Parathyroid adenoma (tissue), 2 donors: ENCODE measurements around the gene LANCL3.
"Not testable (repeated sequence)": the region's sequence is repeated elsewhere in the genome, so short reads cannot be mapped to it uniquely, and the experiment has no call there.

Experiments used
- H2AFZ ChIP-seq: fragments of 300-600 bp; sonication (generic); one replicate; pipeline ENCODE4 v1.7.0; 2017; ENCODE audit warnings: antibody characterized with exemption, mild to moderate bottlenecking
- H3K27ac ChIP-seq: fragments of 300-600 bp; sonication (generic); one replicate; pipeline ENCODE4 v1.7.0; 2017
- H3K27me3 ChIP-seq: fragments of 300-600 bp; sonication (generic); one replicate; pipeline ENCODE4 v1.7.0; 2017; ENCODE audit warnings: low read length; ENCODE audit not compliant: control insufficient read depth, insufficient read depth
- H3K36me3 ChIP-seq: fragments of 300-600 bp; sonication (generic); one replicate; pipeline ENCODE4 v1.7.0; 2017; ENCODE audit warnings: low read length; ENCODE audit not compliant: control insufficient read depth, insufficient read depth
- H3K4me1 ChIP-seq: fragments of 300-600 bp; sonication (generic); one replicate; pipeline ENCODE4 v1.7.0; 2017; ENCODE audit warnings: control low read depth
- H3K4me2 ChIP-seq: fragments of 300-600 bp; sonication (generic); one replicate; pipeline ENCODE4 v1.7.0; 2017; ENCODE audit warnings: low read length
- H3K4me3 ChIP-seq: fragments of 300-600 bp; sonication (generic); one replicate; pipeline ENCODE4 v1.7.0; 2017; ENCODE audit warnings: low read depth, low read length
- H3K79me2 ChIP-seq: fragments of 300-600 bp; sonication (generic); one replicate; pipeline ENCODE4 v1.7.0; 2017; ENCODE audit warnings: control low read depth
- H3K9ac ChIP-seq: fragments of 300-600 bp; sonication (generic); one replicate; pipeline ENCODE4 v1.7.0; 2017; ENCODE audit warnings: mild to moderate bottlenecking
- H3K9me3 ChIP-seq: fragments of 300-600 bp; sonication (generic); one replicate; pipeline ENCODE4 v1.7.0; 2017; ENCODE audit warnings: low read length; ENCODE audit not compliant: control insufficient read depth
- TF ChIP-seq, protein P1 (sequence below): fragments of 300-600 bp; sonication (generic); IDR thresholded peaks from one replicate; pipeline ENCODE4 v1.7.0; 2017; ENCODE audit warnings: antibody characterized with exemption, mild to moderate bottlenecking
- donor health status: primary hyperparathyroidism.

LANCL3 gene

DNA sequence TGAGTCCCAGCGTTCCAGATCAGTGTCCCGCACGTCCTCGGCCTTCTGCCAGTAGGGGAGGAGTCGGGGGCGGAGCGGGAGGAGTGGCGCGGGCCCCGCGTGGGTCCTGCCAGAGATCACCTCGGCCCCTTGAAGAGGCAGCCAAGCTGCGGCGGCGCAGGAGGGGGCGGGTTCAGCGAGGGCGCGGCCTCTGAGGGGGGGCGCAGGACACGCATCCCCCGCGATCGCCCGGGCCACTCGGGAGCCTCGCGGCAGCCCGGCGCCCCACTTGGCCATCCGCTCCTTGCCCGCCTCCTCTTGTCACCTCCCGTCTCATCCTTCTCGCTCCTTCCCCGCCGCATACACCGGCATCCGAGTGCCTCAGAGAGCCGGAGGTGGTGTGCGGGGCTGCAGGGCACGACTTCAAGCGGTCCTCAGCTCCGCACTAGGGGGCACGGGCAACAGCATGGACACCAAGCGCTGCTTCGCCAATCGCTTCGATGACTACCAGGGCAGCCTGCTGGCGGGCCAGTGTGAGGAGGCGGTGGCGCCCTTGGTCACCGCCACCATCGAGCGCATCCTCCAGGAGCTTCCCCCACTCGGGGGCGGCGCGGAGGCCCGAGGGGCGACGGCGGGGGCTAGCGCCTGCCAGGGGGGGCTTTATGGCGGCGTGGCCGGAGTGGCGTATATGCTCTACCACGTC is at the start of gene LANCL3:
TSS of gene LANCL3 (plus strand) at position 236 of the 682 bp plus-strand sequence. CDS start at position 446, 210 bp downstream.
- not testable (repeated sequence) for H3K4me2 ChIP-seq, H3K4me1 ChIP-seq, H3K27me3 ChIP-seq, H3K9ac ChIP-seq, H3K27ac ChIP-seq, H3K9me3 ChIP-seq, H3K36me3 ChIP-seq, H3K4me3 ChIP-seq, H3K79me2 ChIP-seq
- peak within 1 kb of the TSS; percentile 28 for H2AFZ ChIP-seq

DNA sequence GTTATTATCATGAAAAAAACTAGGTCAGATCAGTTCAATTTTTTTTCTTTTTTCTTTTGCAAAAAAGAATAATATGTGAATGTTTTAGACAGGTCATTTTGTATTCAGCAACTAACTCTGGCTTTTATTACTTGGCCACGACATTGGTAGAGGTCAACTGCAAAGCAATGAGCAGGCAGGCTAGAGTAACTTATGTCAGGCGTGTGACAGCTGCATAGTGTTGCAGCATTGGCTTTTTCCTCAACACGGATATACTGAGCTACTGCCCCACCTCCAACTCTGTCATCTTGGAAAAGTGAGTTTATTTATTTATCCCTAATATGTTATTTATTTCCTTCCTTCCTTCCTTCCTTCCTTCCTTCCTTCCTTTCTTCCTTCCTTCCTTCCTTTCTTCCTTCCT is 47.8 kb upstream of the LANCL3 start:
- not testable (repeated sequence) for H3K4me3 ChIP-seq, H3K27me3 ChIP-seq, H3K79me2 ChIP-seq, H3K9me3 ChIP-seq, H3K27ac ChIP-seq, H3K9ac ChIP-seq, H3K4me1 ChIP-seq, H3K4me2 ChIP-seq, H2AFZ ChIP-seq, H3K36me3 ChIP-seq

DNA sequence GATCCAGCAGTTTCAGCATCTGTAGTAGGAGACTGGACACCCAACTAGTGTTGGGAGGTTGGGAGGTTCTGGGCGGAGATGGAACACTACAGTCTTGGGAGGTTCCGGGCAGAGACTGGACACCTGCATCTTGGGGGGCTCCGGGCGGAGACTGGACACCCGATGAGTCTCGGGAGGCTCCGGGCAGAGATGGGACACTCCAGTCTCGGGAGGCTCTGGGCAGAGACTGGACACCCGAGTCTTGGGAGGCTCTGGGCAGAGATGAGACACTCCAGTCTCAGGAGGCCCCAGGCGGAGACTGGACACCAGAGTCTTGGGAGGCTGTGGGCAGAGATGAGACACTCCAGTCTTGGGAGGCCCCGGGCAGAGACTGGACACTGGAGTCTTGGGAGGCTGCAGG is 29.5 kb upstream of the LANCL3 start:
- Histone ChIP-seq H3K36me3 (no peaks in the 10 kb centered on the region), H3K27me3 (no peaks in the 10 kb centered on the region), H3K27ac (no peak overlapping the region), H3K9ac (no peak overlapping the region), H2AFZ (no peak overlapping the region), H3K4me1 (no peaks in the 10 kb centered on the region), H3K9me3 (no peaks in the 10 kb centered on the region), H3K4me2 (no peak overlapping the region), H3K79me2 (no peaks in the 10 kb centered on the region), H3K4me3 (no peak overlapping the region)
- TF ChIP-seq, protein P1, sequence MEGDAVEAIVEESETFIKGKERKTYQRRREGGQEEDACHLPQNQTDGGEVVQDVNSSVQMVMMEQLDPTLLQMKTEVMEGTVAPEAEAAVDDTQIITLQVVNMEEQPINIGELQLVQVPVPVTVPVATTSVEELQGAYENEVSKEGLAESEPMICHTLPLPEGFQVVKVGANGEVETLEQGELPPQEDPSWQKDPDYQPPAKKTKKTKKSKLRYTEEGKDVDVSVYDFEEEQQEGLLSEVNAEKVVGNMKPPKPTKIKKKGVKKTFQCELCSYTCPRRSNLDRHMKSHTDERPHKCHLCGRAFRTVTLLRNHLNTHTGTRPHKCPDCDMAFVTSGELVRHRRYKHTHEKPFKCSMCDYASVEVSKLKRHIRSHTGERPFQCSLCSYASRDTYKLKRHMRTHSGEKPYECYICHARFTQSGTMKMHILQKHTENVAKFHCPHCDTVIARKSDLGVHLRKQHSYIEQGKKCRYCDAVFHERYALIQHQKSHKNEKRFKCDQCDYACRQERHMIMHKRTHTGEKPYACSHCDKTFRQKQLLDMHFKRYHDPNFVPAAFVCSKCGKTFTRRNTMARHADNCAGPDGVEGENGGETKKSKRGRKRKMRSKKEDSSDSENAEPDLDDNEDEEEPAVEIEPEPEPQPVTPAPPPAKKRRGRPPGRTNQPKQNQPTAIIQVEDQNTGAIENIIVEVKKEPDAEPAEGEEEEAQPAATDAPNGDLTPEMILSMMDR = no peak

DNA sequence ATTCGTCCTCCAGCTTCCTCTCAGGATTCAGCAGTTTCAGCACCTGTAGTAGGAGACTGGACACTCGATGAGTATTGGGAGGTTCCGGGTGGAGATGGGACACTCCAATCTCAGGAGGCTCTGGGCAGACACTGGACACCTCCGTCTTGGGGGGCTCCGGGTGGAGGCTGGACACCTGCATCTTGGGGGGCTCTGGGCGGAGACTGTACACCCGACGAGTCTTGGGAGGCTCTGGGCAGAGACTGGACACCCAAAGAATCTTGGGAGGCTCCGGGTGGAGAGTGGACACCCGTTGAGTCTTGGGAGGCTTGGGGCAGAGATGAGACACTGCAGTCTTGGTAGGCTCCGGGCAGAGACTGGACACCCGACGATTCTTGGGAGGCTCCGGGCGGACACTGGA is 28.7 kb upstream of the LANCL3 start:
- H3K9me3 ChIP-seq = no peaks in the 10 kb centered on the region
- H3K4me2 ChIP-seq = no peak overlapping the region
- H3K27me3 ChIP-seq = no peaks in the 10 kb centered on the region
- no peak overlapping the region for H3K9ac ChIP-seq
- H3K79me2 ChIP-seq = no peaks in the 10 kb centered on the region
- TF ChIP-seq, protein P1 = no peak
- no peak overlapping the region for H3K4me3 ChIP-seq
- H3K36me3 ChIP-seq = no peaks in the 10 kb centered on the region
- no peaks in the 10 kb centered on the region for H3K4me1 ChIP-seq
- no peak overlapping the region for H3K27ac ChIP-seq
- no peak overlapping the region for H2AFZ ChIP-seq

DNA sequence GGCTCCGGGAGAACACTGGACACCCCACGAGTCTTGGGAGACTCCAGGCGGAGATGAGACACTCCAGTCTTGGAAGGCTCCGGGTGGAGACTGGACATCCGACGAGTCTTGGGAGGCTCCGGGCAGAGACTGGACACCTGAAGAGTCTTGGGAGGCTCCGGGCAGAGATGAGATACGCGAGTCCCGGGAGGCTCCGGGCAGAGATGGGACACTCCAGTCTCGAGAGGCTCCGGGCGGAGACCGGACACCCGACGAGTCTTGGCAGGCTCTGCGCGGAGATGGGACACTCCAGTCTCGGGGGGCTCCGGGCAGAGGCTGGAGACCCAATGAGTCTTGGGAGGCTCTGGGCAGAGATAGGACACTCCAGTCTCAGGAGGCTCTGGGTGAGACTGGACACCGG is 28.1 kb upstream of the LANCL3 start:
- Histone ChIP-seq H3K36me3 (no peaks in the 10 kb centered on the region), H3K4me2 (no peak overlapping the region), H3K9ac (no peak overlapping the region), H3K4me1 (no peaks in the 10 kb centered on the region), H3K79me2 (no peaks in the 10 kb centered on the region), H3K9me3 (no peaks in the 10 kb centered on the region), H3K4me3 (no peak overlapping the region), H3K27me3 (no peaks in the 10 kb centered on the region), H3K27ac (no peak overlapping the region), H2AFZ (no peak overlapping the region)
- TF ChIP-seq, protein P1 = no peak

DNA sequence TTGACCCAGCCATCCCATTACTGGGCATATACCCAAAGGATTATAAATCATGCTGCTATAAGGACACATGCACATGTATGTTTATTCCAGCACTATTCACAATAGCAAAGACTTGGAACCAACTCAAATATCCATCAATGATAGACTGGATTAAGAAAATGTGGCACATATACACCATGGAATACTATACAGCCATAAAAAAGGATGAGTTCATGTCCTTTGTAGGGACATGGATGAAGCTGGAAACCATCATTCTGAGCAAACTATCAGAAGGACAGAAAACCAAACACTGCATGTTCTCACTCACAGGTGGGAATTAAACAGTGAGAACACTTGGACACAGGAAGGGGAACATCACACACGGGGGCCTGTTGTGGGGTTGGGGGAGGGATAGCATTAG is 26.9 kb upstream of the LANCL3 start:
- H3K9me3 ChIP-seq, H3K27me3 ChIP-seq, H3K4me2 ChIP-seq, H3K79me2 ChIP-seq, H2AFZ ChIP-seq, H3K9ac ChIP-seq, H3K27ac ChIP-seq, H3K4me1 ChIP-seq, H3K36me3 ChIP-seq, H3K4me3 ChIP-seq: not testable (repeated sequence)
